ENCODE data around the gene ANKRD34C. TPM values are rescaled to one million over a fixed set of nuclear protein-coding genes. Genes with fewer than 3 reads are reported as not detected.

ANKRD34C gene
- total and polyA plus RNA-seq, 9 of the 15 experiments (the other 6 are each of a cell fraction or from before 2014, with no cell fraction given), result 0.01 TPM; not detected in 8

DNA sequence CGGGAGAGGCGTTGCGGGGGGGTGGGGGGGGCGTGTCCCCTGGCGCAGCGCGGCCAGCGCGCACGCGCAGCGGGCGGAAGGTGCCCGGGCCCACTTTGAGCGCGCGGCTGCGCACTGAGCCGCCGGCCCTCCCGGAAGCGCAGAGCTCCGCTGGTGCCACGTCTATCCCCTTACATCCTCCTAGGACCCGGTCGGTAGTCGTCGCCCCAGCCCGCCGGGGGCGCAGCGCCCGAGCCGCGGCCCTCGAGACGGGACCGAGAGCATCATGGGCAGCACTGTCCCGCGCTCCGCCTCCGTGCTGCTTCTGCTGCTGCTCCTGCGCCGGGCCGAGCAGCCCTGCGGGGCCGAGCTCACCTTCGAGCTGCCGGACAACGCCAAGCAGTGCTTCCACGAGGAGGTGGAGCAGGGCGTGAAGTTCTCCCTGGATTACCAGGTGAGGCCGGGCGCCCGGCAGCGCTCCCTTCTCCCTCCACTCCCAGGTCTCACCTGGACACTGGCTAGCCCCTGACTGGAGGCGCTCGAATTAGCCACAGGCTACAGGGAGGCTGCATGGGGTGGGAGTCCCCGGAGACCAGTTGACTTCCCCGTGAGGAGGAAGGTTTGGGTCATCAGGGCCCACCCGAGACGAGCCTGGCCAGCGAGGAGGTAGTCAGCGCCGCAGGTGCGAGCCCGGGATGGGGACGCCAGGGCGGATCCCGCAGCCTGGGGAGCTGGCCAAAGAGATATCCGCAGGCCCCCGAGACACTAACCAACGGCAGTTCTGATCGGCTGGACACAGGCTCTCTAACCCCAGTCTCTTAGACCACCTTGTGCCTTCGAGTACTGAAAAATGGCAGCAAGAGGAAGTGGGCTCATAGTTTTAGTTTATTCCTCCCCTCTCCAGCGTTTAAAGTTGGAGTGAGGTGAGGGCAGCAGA lies 28.7 kb downstream of the ANKRD34C start, which contains the start of gene TMED3 (continued):
- TF ChIP-seq, protein P1, sequence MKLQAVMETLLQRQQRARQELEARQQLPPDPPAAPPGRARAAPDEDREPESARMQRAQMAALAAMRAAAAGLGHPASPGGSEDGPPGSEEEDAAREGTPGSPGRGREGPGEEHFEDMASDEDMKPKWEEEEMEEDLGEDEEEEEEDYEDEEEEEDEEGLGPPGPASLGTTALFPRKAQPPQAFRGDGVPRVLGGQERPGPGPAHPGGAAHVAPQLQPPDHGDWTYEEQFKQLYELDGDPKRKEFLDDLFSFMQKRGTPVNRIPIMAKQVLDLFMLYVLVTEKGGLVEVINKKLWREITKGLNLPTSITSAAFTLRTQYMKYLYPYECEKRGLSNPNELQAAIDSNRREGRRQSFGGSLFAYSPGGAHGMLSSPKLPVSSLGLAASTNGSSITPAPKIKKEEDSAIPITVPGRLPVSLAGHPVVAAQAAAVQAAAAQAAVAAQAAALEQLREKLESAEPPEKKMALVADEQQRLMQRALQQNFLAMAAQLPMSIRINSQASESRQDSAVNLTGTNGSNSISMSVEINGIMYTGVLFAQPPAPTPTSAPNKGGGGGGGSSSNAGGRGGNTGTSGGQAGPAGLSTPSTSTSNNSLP (IDR thresholded peaks at IDR 0.05; ENCODE audit: borderline replicate concordance, low read depth, low read length), result no peak
- TF ChIP-seq MEIS2 (IDR thresholded peaks at IDR 0.05; ENCODE audit: partially characterized antibody) (peak; percentile 86), DACH1 (IDR thresholded peaks at IDR 0.05; ENCODE audit: partially characterized antibody) (no peak), ELF1 (tag; IDR thresholded peaks at IDR 0.05) (peak; percentile 76), ZFPM2 (CRISPR knock-in tag; IDR thresholded peaks at IDR 0.05) (no peak), USF1 (CRISPR knock-in tag; IDR thresholded peaks at IDR 0.05) (no peak), DMBX1 (CRISPR knock-in tag; IDR thresholded peaks at IDR 0.05; ENCODE audit: borderline replicate concordance) (no peak), ZNF707 (CRISPR knock-in tag; conservative IDR thresholded peaks at IDR 0.05) (no peak), ESRRB (CRISPR knock-in tag; IDR thresholded peaks at IDR 0.05; ENCODE audit: borderline replicate concordance) (no peak), TGIF2 (CRISPR knock-in tag; IDR thresholded peaks at IDR 0.05) (no peak), E2F1 (CRISPR knock-in tag; IDR thresholded peaks at IDR 0.05) (no peak), BCL6 (CRISPR knock-in tag; IDR thresholded peaks at IDR 0.05) (no peak), SP1 (CRISPR knock-in tag; IDR thresholded peaks at IDR 0.05) (no peak), SNRNP70 (optimal IDR thresholded peaks at IDR 0.05; ENCODE audit: low read depth, low read length) (no peak), ZNF324 (CRISPR knock-in tag; IDR thresholded peaks at IDR 0.05) (no peak), PHB (CRISPR knock-in tag; IDR thresholded peaks at IDR 0.05) (no peak)
- TF ChIP-seq, protein P2, sequence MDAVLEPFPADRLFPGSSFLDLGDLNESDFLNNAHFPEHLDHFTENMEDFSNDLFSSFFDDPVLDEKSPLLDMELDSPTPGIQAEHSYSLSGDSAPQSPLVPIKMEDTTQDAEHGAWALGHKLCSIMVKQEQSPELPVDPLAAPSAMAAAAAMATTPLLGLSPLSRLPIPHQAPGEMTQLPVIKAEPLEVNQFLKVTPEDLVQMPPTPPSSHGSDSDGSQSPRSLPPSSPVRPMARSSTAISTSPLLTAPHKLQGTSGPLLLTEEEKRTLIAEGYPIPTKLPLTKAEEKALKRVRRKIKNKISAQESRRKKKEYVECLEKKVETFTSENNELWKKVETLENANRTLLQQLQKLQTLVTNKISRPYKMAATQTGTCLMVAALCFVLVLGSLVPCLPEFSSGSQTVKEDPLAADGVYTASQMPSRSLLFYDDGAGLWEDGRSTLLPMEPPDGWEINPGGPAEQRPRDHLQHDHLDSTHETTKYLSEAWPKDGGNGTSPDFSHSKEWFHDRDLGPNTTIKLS (IDR thresholded peaks at IDR 0.05; ENCODE audit: borderline replicate concordance, low read depth), result peak; percentile 97
- TF ChIP-seq, protein P3, sequence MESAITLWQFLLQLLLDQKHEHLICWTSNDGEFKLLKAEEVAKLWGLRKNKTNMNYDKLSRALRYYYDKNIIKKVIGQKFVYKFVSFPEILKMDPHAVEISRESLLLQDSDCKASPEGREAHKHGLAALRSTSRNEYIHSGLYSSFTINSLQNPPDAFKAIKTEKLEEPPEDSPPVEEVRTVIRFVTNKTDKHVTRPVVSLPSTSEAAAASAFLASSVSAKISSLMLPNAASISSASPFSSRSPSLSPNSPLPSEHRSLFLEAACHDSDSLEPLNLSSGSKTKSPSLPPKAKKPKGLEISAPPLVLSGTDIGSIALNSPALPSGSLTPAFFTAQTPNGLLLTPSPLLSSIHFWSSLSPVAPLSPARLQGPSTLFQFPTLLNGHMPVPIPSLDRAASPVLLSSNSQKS (CRISPR knock-in tag; IDR thresholded peaks at IDR 0.05), result no peak
- TF ChIP-seq, protein P4, sequence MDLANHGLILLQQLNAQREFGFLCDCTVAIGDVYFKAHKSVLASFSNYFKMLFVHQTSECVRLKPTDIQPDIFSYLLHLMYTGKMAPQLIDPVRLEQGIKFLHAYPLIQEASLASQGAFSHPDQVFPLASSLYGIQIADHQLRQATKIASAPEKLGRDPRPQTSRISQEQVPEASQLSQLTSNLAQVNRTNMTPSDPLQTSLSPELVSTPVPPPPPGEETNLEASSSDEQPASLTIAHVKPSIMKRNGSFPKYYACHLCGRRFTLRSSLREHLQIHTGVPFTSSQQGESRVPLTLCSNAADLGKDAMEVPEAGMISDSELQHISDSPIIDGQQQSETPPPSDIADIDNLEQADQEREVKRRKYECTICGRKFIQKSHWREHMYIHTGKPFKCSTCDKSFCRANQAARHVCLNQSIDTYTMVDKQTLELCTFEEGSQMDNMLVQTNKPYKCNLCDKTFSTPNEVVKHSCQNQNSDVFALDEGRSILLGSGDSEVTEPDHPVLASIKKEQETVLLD (IDR thresholded peaks at IDR 0.05), result 0 out of 2 replicates have a peak, but pooled peaks have one; percentile 27

Measured in K562 (cell line).